HG03060 (cell line): ENCODE measurements around the gene RTTN.

Experiments
- ATAC-seq: cut with Tn5 transposase; IDR thresholded peaks from one replicate; pipeline ENCODE4 v1.9.1; 2021; ENCODE audit warnings: low read depth, moderate number of reproducible peaks; ENCODE audit not compliant: unreplicated experiment

The RTTN gene

GRCh38 chr18:69954719-69955480 is 250.6 kb downstream of the RTTN start:
- ATAC-seq, result no peak

- ATAC-seq, result no peak
These were observed 252.3 kb downstream of the RTTN start for GRCh38 chr18:69953191-69953590.
